Measurements from ENCODE around the gene AURKAIP1. TPM values are rescaled to one million over a fixed set of nuclear protein-coding genes. Genes with fewer than 3 reads are reported as not detected.

The AURKAIP1 gene
- total and polyA plus RNA-seq, 9 of the 15 experiments (the other 6 are each of a cell fraction or from before 2014, with no cell fraction given), result 7.8 to 478 (median 92.0) TPM

GRCh38 chr1:1347663-1348419 lies 27.2 kb downstream of the AURKAIP1 start:
- ChIA-PET POLR2A (interaction anchor here (0.5 to 4.8 kb wide), 15 partner anchors 10 to 964 kb away, joined by 3 to 22 read pairs (median 3); partner anchors contain the start of genes AURKAIP1 and MRPL20), CTCF (ENCODE audit: low intra/inter-chr PET ratio) (no interaction called here)
- in situ Hi-C loops (cut with MboI) (no loop called here), intact Hi-C loops (cut with micrococcal nuclease) (no loop called here)
- H3K79me2 ChIP-seq (ENCODE audit: control insufficient read depth, insufficient read depth, low read length), result peaks cover 64% of the 10 kb centered on the region
- no peak overlapping the region; the same call in 1 of the 2 replicates for H2AFZ ChIP-seq (ENCODE audit: low read depth, low read length)
- peaks cover 8% of the 10 kb centered on the region for H3K9me1 ChIP-seq (ENCODE audit: control insufficient read depth, insufficient read depth, low read length)
- WGBS (ENCODE audit: insufficient coverage, low coverage, missing lambda C conversion rate), result 2% methylated on average over 21 of the region's 26 CpGs
- peaks cover 14 to 82% of the 10 kb centered on the region in 2 experiments; a peak in 3 of 5 replicates for H3K4me1 ChIP-seq (replicated peaks in 1 of 2; ENCODE audit: control insufficient read depth in 2 of 2, insufficient read depth in 2 of 2, low read length in 2 of 2)
- peak overlapping the region; percentile 95 for H3K27ac ChIP-seq (ENCODE audit: extremely low read depth, low read depth, low read length)
- peak; percentile 90 for FAIRE-seq
- no peaks in the 10 kb centered on the region for H3K9me3 ChIP-seq (replicated peaks; ENCODE audit: control insufficient read depth, insufficient read depth, low read depth, low read length)
- no TSS peak for BruUV-seq (replicated peaks)
- peak overlapping the region; percentile 91 for H3K4me2 ChIP-seq (ENCODE audit: insufficient read depth, low read length)
- H3K27me3 ChIP-seq (ENCODE audit: control insufficient read depth in 2 of 2, insufficient read depth in 2 of 2, low read length in 2 of 2), result no peaks in the 10 kb centered on the region
- peak overlapping the region; percentile 82 to 98 for H3K9ac ChIP-seq (ENCODE audit: insufficient read depth in 1 of 2, low read depth in 2 of 2, low read length in 2 of 2)
- H4K20me1 ChIP-seq (replicated peaks; ENCODE audit: control insufficient read depth, insufficient read depth, low read length), result peaks cover 39% of the 10 kb centered on the region
- peak; percentile 52 to 85 (median 68) for DNase-seq (ENCODE audit: extremely low read depth in 1 of 4, low spot score in 3 of 4)
- peaks cover 24% of the 10 kb centered on the region; the same call in 1 of the 3 replicates for H3K36me3 ChIP-seq (ENCODE audit: control insufficient read depth, insufficient read depth, low read length)
- H3K4me3 ChIP-seq, result peak overlapping the region; percentile 98
- ATAC-seq, result peak; percentile 79
- no peak for TF ChIP-seq ZBTB43 (CRISPR knock-in tag; IDR thresholded peaks at IDR 0.05)
- TF ChIP-seq CEBPG (CRISPR knock-in tag; IDR thresholded peaks at IDR 0.05), result 0 out of 2 replicates have a peak, but pooled peaks have one; percentile 27
- no peak for TF ChIP-seq CEBPG (tag; conservative IDR thresholded peaks at IDR 0.05 in 1 of 2, IDR thresholded peaks at IDR 0.05 in 1 of 2)
- no peak for TF ChIP-seq ZNF764 (CRISPR knock-in tag; IDR thresholded peaks at IDR 0.05; ENCODE audit: low read depth)
- no peak for TF ChIP-seq KAT2B (IDR thresholded peaks at IDR 0.05; ENCODE audit: low read depth, low read length)
- TF ChIP-seq MAX (CRISPR knock-in tag; IDR thresholded peaks at IDR 0.05), result peak; percentile 87
- TF ChIP-seq, protein P1, sequence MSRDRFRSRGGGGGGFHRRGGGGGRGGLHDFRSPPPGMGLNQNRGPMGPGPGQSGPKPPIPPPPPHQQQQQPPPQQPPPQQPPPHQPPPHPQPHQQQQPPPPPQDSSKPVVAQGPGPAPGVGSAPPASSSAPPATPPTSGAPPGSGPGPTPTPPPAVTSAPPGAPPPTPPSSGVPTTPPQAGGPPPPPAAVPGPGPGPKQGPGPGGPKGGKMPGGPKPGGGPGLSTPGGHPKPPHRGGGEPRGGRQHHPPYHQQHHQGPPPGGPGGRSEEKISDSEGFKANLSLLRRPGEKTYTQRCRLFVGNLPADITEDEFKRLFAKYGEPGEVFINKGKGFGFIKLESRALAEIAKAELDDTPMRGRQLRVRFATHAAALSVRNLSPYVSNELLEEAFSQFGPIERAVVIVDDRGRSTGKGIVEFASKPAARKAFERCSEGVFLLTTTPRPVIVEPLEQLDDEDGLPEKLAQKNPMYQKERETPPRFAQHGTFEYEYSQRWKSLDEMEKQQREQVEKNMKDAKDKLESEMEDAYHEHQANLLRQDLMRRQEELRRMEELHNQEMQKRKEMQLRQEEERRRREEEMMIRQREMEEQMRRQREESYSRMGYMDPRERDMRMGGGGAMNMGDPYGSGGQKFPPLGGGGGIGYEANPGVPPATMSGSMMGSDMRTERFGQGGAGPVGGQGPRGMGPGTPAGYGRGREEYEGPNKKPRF (IDR thresholded peaks at IDR 0.05; ENCODE audit: low read depth, low read length), result no peak
- TF ChIP-seq POLR3A (IDR thresholded peaks at IDR 0.05; ENCODE audit: borderline replicate concordance, extremely low read depth, insufficient read depth, insufficient read length), result no peak
- TF ChIP-seq CREBBP (IDR thresholded peaks at IDR 0.05; ENCODE audit: low read depth, low read length), result no peak
- TF ChIP-seq E2F4 (CRISPR knock-in tag; IDR thresholded peaks at IDR 0.05; ENCODE audit: low read depth), result no peak
- no peak for TF ChIP-seq SLC30A9 (CRISPR knock-in tag; IDR thresholded peaks at IDR 0.05)
- TF ChIP-seq E2F6 (IDR thresholded peaks at IDR 0.05; ENCODE audit: borderline replicate concordance in 1 of 2, extremely low read depth in 1 of 2, insufficient read depth in 1 of 2, insufficient read length in 1 of 2, low read depth in 1 of 2, low read length in 1 of 2, poor library complexity in 1 of 2, severe bottlenecking in 1 of 2), result peak; percentile 59 to 80
- no peak for TF ChIP-seq ZNF121 (CRISPR knock-in tag; conservative IDR thresholded peaks at IDR 0.05)

Data from K562 (cell line).